Kidney capillary endothelial cell (primary cell): Measurements from ENCODE around the gene HPSE2.
A peak's percentile ranks its signal among the peaks of the same experiment; 100 is the strongest.
"Not testable (repeated sequence)": the region's sequence is repeated elsewhere in the genome, so short reads cannot be mapped to it uniquely, and the experiment has no call there.

Experiments
- DNase-seq: peaks from one replicate; pipeline ENCODE4 v3.0.0-alpha.2; 2018; ENCODE audit warnings: low spot score

HPSE2 gene

GRCh38 chr10:98919899-98920298 lies 315.8 kb downstream of the HPSE2 start:
- no peak for DNase-seq

GRCh38 chr10:98917828-98918227 lies 317.8 kb downstream of the HPSE2 start:
- no peak for DNase-seq

GRCh38 chr10:98916526-98917125 lies 319.0 kb downstream of the HPSE2 start:
- no peak for DNase-seq

GRCh38 chr10:98915911-98916310 lies 319.7 kb downstream of the HPSE2 start:
- DNase-seq, result no peak

- DNase-seq, result no peak
Measured at GRCh38 chr10:98910546-98910945, 325.1 kb downstream of the HPSE2 start.

- no peak for DNase-seq
Measured at GRCh38 chr10:98910048-98910447, 325.6 kb downstream of the HPSE2 start.

- DNase-seq, result no peak
Measured at GRCh38 chr10:98908868-98909267, 326.8 kb downstream of the HPSE2 start.

- not testable (repeated sequence) for DNase-seq
Measured at GRCh38 chr10:98908247-98908646, 327.4 kb downstream of the HPSE2 start.

GRCh38 chr10:98901441-98902110 lies 334.1 kb downstream of the HPSE2 start:
- DNase-seq, result no peak

- no peak for DNase-seq
Measured at GRCh38 chr10:98899018-98899417, 336.6 kb downstream of the HPSE2 start.

GRCh38 chr10:98892523-98892922 lies 343.1 kb downstream of the HPSE2 start:
- no peak for DNase-seq

GRCh38 chr10:98886686-98887085 lies 349.0 kb downstream of the HPSE2 start:
- peak; percentile 21 for DNase-seq

- no peak for DNase-seq
Measured at GRCh38 chr10:98885378-98885777, 350.3 kb downstream of the HPSE2 start.

- DNase-seq, result no peak
Measured at GRCh38 chr10:98881789-98882188, 353.9 kb downstream of the HPSE2 start.

- no peak for DNase-seq
Measured at GRCh38 chr10:98880971-98881370, 354.7 kb downstream of the HPSE2 start.

GRCh38 chr10:98878921-98879320 lies 356.7 kb downstream of the HPSE2 start:
- DNase-seq, result no peak

GRCh38 chr10:98878418-98878817 lies 357.2 kb downstream of the HPSE2 start:
- DNase-seq, result no peak

GRCh38 chr10:98861962-98862361 lies 373.7 kb downstream of the HPSE2 start:
- DNase-seq, result no peak

- no peak for DNase-seq
Measured at GRCh38 chr10:98858525-98858924, 377.1 kb downstream of the HPSE2 start.

GRCh38 chr10:98855403-98856189 lies 380.1 kb downstream of the HPSE2 start:
- DNase-seq, result no peak

- DNase-seq, result no peak
Measured at GRCh38 chr10:98852686-98853085, 383.0 kb downstream of the HPSE2 start.

GRCh38 chr10:98848361-98848760 lies 387.3 kb downstream of the HPSE2 start:
- DNase-seq, result no peak

GRCh38 chr10:98846787-98847186 lies 388.9 kb downstream of the HPSE2 start:
- no peak for DNase-seq
